Kidney (tissue), 14 donors: ENCODE data around the gene ARID5A. TPM values are rescaled to one million over a fixed set of nuclear protein-coding genes. Genes with fewer than 3 reads are reported as not detected.

Source experiments
- DNase-seq, 5 donors: peaks; one replicate each; pipeline ENCODE4 v3.0.0-alpha.2; 2013 to 2020
- FAIRE-seq: peaks from 2 replicates; lab custom pipeline; 2012; peaks lifted over from hg19 to GRCh38; lab: Jason Lieb, UNC
- H3K27ac ChIP-seq, 2 donors: one replicate each; pipeline ENCODE4 v1.7.0; 2013; ENCODE audit warnings: low read depth in 2 of 2, low read length in 2 of 2, inconsistent platforms in 1 of 2
- H3K27me3 ChIP-seq: one replicate; pipeline ENCODE4 v1.7.1; 2013; ENCODE audit warnings: low read length, inconsistent platforms; ENCODE audit not compliant: control insufficient read depth, insufficient read depth
- H3K36me3 ChIP-seq, 3 donors: one replicate each; pipeline versions ENCODE4 v1.7.0 to v1.7.1; 2013; ENCODE audit warnings: low read length in 3 of 3, control low read depth in 1 of 3, inconsistent platforms in 1 of 3; ENCODE audit not compliant: insufficient read depth in 3 of 3, control insufficient read depth in 2 of 3
- H3K4me1 ChIP-seq, 3 donors: one replicate each; pipeline versions ENCODE4 v1.7.0 to v1.7.1; 2013; ENCODE audit warnings: low read length in 3 of 3, inconsistent platforms in 1 of 3, low read depth in 1 of 3; ENCODE audit not compliant: control insufficient read depth in 2 of 3, insufficient read depth in 2 of 3
- H3K4me3 ChIP-seq, 3 donors: one replicate each; pipeline versions ENCODE4 v1.7.0 to v1.8.1; 2013; ENCODE audit warnings: low read length in 3 of 3, control low read depth in 1 of 3, inconsistent platforms in 1 of 3
- H3K9ac ChIP-seq, 3 donors: one replicate each; pipeline versions ENCODE4 v1.7.0 to v1.7.1; 2013; ENCODE audit warnings: low read length in 3 of 3, control low read depth in 1 of 3, inconsistent platforms in 1 of 3
- H3K9me3 ChIP-seq, 3 donors: one replicate each; pipeline versions ENCODE4 v1.7.0 to v1.7.1; 2013; ENCODE audit warnings: low read length in 3 of 3, control low read depth in 1 of 3, inconsistent platforms in 1 of 3; ENCODE audit not compliant: control insufficient read depth in 2 of 3, insufficient read depth in 1 of 3
- intact Hi-C: fragments of 100-400 bp; cut with DNase I; formaldehyde crosslinking; loops from one replicate; pipeline ENCODE4 v1.11.1; 2022
- polyA plus RNA-seq: library from polyadenylated mRNA; stranded (reverse); fragments of 350-450 nt; fragmentation: Illumina TruSeq; extraction: RNeasy Lipid Tissue Mini Kit (QIAGEN cat#74804); gene quantifications from one replicate; pipeline ENCODE4 v1.2.3, GENCODE V29; 2014; ENCODE audit warnings: low read depth, low replicate concordance; ENCODE audit not compliant: insufficient read depth
- total RNA-seq: library from RNA; stranded (reverse); fragmentation: NEBNext Ultra II Directional; extraction: Animal tissue kit (Norgen Biotek cat#: 25700); gene quantifications from one replicate; pipeline ENCODE4 v1.2.1, GENCODE V29; 2021
- TF ChIP-seq, protein P1 (sequence below): IDR thresholded peaks from 3 replicates; pipeline ENCODE4 v1.5.1; 2012; ENCODE audit warnings: mild to moderate bottlenecking, moderate library complexity, borderline replicate concordance; ENCODE audit not compliant: insufficient read depth; ENCODE audit errors: extremely low read depth
- donor health status: control.
- donor health status: control.
- donor health status: control.
- donor health status: control.
- donor health status: control.
- donor health status: DM: yes; HTN: yes; CAD: no.
- donor health status: Normal renal cell carcinoma (clear cell type).

The ARID5A gene
- total and polyA plus RNA-seq, 2 donors from 2014 or later: 8.6 to 26.3 TPM

DNA sequence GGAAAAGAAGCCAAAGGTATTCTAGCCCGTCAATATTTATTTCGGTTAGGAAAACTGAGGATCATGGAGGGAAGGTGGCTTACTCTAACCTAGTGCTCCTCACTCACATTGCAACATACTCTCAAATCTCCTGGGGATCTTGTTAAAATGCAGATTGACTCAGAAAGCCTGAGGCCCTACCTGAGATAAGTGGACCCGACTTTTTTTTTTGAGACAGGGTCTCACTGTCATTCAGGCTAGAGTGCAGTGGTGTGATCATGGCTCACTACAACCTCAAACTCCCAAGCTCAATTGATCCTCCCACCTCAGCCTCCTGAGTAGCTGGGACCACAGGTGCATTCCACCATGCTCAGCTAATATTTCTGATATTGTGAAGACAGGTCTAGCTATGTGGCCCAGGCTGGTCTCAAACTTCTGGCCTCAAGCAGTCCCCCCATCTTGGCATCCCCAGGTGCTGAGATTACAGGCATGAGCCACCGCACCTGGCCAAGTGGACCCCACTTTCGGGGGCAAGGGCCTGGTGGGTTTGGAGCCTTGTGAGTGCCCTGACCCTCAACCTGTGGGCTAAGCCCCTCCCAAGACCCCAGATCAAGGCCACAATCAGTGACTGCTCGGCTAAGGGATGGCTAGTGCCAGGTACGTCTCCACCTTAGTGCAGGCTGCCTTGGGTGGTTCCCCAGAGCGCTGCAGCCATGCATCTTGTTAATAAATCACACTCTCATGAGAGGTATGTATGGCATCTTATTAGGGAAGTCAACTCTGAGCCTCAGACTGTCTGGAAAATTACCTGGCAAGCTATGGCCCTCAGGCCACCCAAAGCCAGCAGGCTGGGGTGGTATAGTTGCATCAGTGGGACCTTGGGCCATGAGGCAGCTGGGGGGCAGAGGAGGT lies 30.3 kb upstream of the ARID5A start:
- Histone ChIP-seq H3K9me3 (no peaks in the 10 kb centered on the region), H3K36me3 (no peaks in the 10 kb centered on the region), H3K4me1 (peaks cover 5 to 56% (median 29%) of the 10 kb centered on the region in 3 donors), H3K27ac (peak overlapping the region; percentile 82 to 90), H3K4me3 (no peak overlapping the region), H3K9ac (peak overlapping the region in 2 of 3 donors; percentile 19 to 37), H3K27me3 (no peaks in the 10 kb centered on the region)
- TF ChIP-seq, protein P1, sequence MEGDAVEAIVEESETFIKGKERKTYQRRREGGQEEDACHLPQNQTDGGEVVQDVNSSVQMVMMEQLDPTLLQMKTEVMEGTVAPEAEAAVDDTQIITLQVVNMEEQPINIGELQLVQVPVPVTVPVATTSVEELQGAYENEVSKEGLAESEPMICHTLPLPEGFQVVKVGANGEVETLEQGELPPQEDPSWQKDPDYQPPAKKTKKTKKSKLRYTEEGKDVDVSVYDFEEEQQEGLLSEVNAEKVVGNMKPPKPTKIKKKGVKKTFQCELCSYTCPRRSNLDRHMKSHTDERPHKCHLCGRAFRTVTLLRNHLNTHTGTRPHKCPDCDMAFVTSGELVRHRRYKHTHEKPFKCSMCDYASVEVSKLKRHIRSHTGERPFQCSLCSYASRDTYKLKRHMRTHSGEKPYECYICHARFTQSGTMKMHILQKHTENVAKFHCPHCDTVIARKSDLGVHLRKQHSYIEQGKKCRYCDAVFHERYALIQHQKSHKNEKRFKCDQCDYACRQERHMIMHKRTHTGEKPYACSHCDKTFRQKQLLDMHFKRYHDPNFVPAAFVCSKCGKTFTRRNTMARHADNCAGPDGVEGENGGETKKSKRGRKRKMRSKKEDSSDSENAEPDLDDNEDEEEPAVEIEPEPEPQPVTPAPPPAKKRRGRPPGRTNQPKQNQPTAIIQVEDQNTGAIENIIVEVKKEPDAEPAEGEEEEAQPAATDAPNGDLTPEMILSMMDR: no peak
- no peak for FAIRE-seq
- intact Hi-C loops: loop anchor here (10.0 kb wide), 1 partner anchor 101 kb away; no protein-coding TSS in a partner anchor
- DNase-seq: no peak

DNA sequence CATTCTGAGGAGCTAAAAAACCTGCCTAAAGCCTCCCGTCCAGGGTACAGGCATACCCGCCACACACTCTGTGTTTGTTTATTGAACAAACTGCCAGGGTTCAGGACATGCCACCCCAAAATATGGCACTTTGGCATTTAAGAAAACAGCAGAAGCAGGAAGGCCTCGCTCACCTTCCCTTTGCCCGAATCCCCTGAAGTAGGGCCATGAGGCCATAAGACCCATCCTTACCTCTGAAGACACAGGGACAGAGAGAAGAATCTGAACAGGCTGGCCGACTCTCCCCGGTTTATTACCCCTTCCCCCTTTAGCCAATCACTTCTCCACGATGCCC lies 29.7 kb upstream of the ARID5A start:
- H3K27me3 ChIP-seq: no peaks in the 10 kb centered on the region
- DNase-seq: no peak
- no peaks in the 10 kb centered on the region for H3K36me3 ChIP-seq
- TF ChIP-seq, protein P1: no peak
- peak overlapping the region in 1 of 2 donors; percentile 51 for H3K27ac ChIP-seq
- no peak for FAIRE-seq
- no peak overlapping the region for H3K4me3 ChIP-seq
- intact Hi-C loops: loop anchor here (10.0 kb wide), 1 partner anchor 102 kb away; no protein-coding TSS in a partner anchor
- H3K9ac ChIP-seq: peak overlapping the region in 1 of 3 donors; percentile 19
- peaks cover 5 to 53% (median 29%) of the 10 kb centered on the region in 3 donors for H3K4me1 ChIP-seq
- H3K9me3 ChIP-seq: no peaks in the 10 kb centered on the region

DNA sequence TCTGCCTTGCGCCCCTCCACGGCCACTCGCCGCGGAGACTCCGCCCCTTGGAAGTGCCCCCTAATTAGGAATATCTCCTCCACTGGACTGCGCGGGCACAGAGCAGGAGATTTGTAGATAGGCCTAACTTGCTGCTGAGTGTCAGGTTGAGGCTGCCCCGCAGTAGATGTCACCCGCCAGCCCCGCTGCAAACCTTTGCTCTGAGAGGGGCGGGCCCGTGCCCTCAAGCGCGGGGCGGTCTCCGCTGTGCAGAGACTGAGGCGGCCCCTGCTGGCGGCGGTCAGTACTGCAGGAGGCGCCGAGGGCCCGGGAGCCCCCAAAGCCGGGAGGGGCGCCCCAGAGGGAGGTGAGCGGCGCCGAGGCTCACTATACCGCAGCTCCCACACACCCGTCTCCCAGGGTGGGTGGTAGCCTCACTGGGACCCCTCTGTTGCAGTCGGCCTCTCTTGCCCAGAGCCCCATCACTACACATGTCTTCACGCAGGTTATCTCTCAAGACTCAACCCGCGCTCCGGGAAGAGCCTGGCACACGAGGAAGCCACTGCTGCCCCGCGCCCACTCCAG lies 28.5 kb upstream of the ARID5A start:
- Histone ChIP-seq H3K36me3 (no peaks in the 10 kb centered on the region), H3K9me3 (no peaks in the 10 kb centered on the region), H3K27ac (peak overlapping the region in 1 of 2 donors; percentile 33), H3K9ac (peak overlapping the region in 1 of 3 donors; percentile 75), H3K4me1 (peaks cover 5 to 41% (median 25%) of the 10 kb centered on the region in 3 donors), H3K4me3 (peak overlapping the region in 2 of 3 donors; percentile 61), H3K27me3 (no peaks in the 10 kb centered on the region)
- TF ChIP-seq, protein P1: peak; percentile 96
- peak; percentile 72 to 89 (median 85) for DNase-seq
- FAIRE-seq: no peak
- intact Hi-C loops: loop anchor here (10.0 kb wide), 1 partner anchor 103 kb away; no protein-coding TSS in a partner anchor
